SK-N-SH (cell line): Measurements from ENCODE around the gene SLC2A13. TPM values are rescaled to one million over a fixed set of nuclear protein-coding genes. Genes with fewer than 3 reads are reported as not detected.

Experiments used
- CTCF ChIA-PET: fragments of 300-600, 350-600 bp; formaldehyde crosslinking; extraction: SDS; loops from one replicate; lab custom pipeline; 2021; lab: Yijun Ruan, JAX
- POLR2A ChIA-PET: fragments of 350-600 bp; sonication (Branson Sonifier 250); formaldehyde crosslinking; extraction: SDS; loops from one replicate; lab custom pipeline; 2020; ENCODE audit warnings: antibody characterized with exemption, inconsistent platforms; lab: Yijun Ruan, JAX
- DNase-seq: peaks from one replicate; pipeline ENCODE4 v3.0.0; 2012
- H2AFZ ChIP-seq: fragments of 200-600 bp; sonication (generic); 2 replicates; pipeline ENCODE4 v1.8.1; 2016; ENCODE audit warnings: antibody characterized with exemption, mild to moderate bottlenecking, low read depth
- H3F3A ChIP-seq: fragments of 200-600 bp; sonication (generic); replicated peaks from 2 replicates; pipeline ENCODE3; 2016; ENCODE audit warnings: antibody characterized with exemption, mild to moderate bottlenecking; ENCODE audit not compliant: insufficient read depth
- H3K27ac ChIP-seq, 2 experiments: fragments of 200-500 bp in 1 of 2; fragments of 200-600 bp in 1 of 2; sonication (Bioruptor generic) in 1 of 2; sonication (generic), shearing (Covaris generic) in 1 of 2; 2 replicates each; pipeline versions ENCODE4 v1.5.1 to v1.6.1; 2014 to 2016; ENCODE audit warnings: low read depth in 2 of 2, inconsistent platforms in 1 of 2, low read length in 1 of 2, mild to moderate bottlenecking in 1 of 2, mixed read lengths in 1 of 2
- H3K27me3 ChIP-seq: fragments of 200-600 bp; sonication (generic), shearing (Covaris generic); 2 replicates; pipeline ENCODE4 v1.6.1; 2016; ENCODE audit warnings: mixed run types; ENCODE audit not compliant: insufficient read depth
- H3K36me3 ChIP-seq, 2 experiments: fragments of 200-500 bp in 1 of 2; fragments of 200-600 bp in 1 of 2; sonication (Bioruptor generic) in 1 of 2; sonication (generic) in 1 of 2; replicated peaks in 1 of 2; 2 replicates each; pipeline versions ENCODE3 to v1.5.1; 2014 to 2016; ENCODE audit warnings: low read length in 1 of 2, mild to moderate bottlenecking in 1 of 2; ENCODE audit not compliant: insufficient read depth in 2 of 2, control insufficient read depth in 1 of 2
- H3K4me1 ChIP-seq, 2 experiments: fragments of 200-500 bp in 1 of 2; fragments of 200-600 bp in 1 of 2; sonication (Bioruptor generic) in 1 of 2; sonication (generic), shearing (Covaris generic) in 1 of 2; 2 replicates each; pipeline versions ENCODE4 v1.5.1 to v1.6.1; 2014 to 2016; ENCODE audit warnings: low read depth in 1 of 2, low read length in 1 of 2, mixed run types in 1 of 2; ENCODE audit not compliant: insufficient read depth in 2 of 2, control insufficient read depth in 1 of 2
- H3K4me2 ChIP-seq: fragments of 200-600 bp; sonication (generic), shearing (Covaris generic); 2 replicates; pipeline ENCODE4 v1.6.1; 2017; ENCODE audit warnings: mixed run types
- H3K4me3 ChIP-seq, 2 experiments: fragments of 200-500 bp in 1 of 2; fragments of 200-600 bp in 1 of 2; sonication (Bioruptor generic) in 1 of 2; sonication (generic), shearing (Covaris generic) in 1 of 2; 2 replicates each; pipeline versions ENCODE4 v1.5.1 to v1.8.1; 2014 to 2016; ENCODE audit warnings: low read depth in 2 of 2, inconsistent platforms in 1 of 2, low read length in 1 of 2, mild to moderate bottlenecking in 1 of 2, mixed read lengths in 1 of 2, moderate library complexity in 1 of 2
- H3K79me2 ChIP-seq: fragments of 200-600 bp; sonication (generic); 2 replicates; pipeline ENCODE4 v1.8.1; 2017; ENCODE audit warnings: mild to moderate bottlenecking; ENCODE audit not compliant: insufficient read depth
- H3K9ac ChIP-seq: fragments of 200-600 bp; sonication (generic); 2 replicates; pipeline ENCODE4 v1.6.1; 2017; ENCODE audit warnings: mixed run types
- H3K9me2 ChIP-seq: fragments of 200-600 bp; sonication (generic); 2 replicates; pipeline ENCODE4 v1.6.1; 2017; ENCODE audit warnings: mixed run types
- H3K9me3 ChIP-seq: fragments of 200-600 bp; sonication (generic); 2 replicates; pipeline ENCODE4 v1.6.1; 2017; ENCODE audit warnings: mixed run types, mild to moderate bottlenecking, moderate library complexity
- H4K20me1 ChIP-seq: fragments of 200-600 bp; sonication (generic); 2 replicates; pipeline ENCODE4 v1.6.1; 2017; ENCODE audit warnings: mild to moderate bottlenecking, mixed run types; ENCODE audit not compliant: insufficient read depth
- CHD2 ChIP-seq: fragments of 150-350 bp; IDR thresholded peaks from 2 replicates; pipeline ENCODE4 v1.6.1; 2018; ENCODE audit warnings: low read length; ENCODE audit not compliant: partially characterized antibody
- CTCF ChIP-seq: fragments of 200-600 bp; sonication (generic); IDR thresholded peaks from 2 replicates; pipeline ENCODE4 v1.6.1; 2017; ENCODE audit warnings: antibody characterized with exemption, mild to moderate bottlenecking, moderate library complexity
- EZH2phosphoT487 ChIP-seq: fragments of 200-600 bp; sonication (generic); IDR thresholded peaks from 2 replicates; pipeline ENCODE4 v1.6.1; 2017; ENCODE audit warnings: low read depth, mixed run types, mild to moderate bottlenecking, antibody characterized with exemption, moderate library complexity, borderline replicate concordance
- FOSL2 ChIP-seq: IDR thresholded peaks from 2 replicates; pipeline ENCODE4 v1.4.0; 2012; ENCODE audit warnings: low read depth, mild to moderate bottlenecking, moderate library complexity, borderline replicate concordance
- FOXJ3 ChIP-seq: sonication (generic); formaldehyde crosslinking; IDR thresholded peaks from 2 replicates; pipeline ENCODE4 v1.5.1; 2020; ENCODE audit warnings: mild to moderate bottlenecking, missing genetic modification reagents
- FOXM1 ChIP-seq: IDR thresholded peaks from 2 replicates; pipeline ENCODE4 v1.4.0; 2012; ENCODE audit warnings: low read depth, mild to moderate bottlenecking
- GABPA ChIP-seq: IDR thresholded peaks from 2 replicates; pipeline ENCODE4 v1.4.0; 2012; ENCODE audit warnings: low read depth, mild to moderate bottlenecking
- GATA2 ChIP-seq: sonication (generic); formaldehyde crosslinking; IDR thresholded peaks from 2 replicates; pipeline ENCODE4 v1.5.0; 2020; ENCODE audit warnings: mild to moderate bottlenecking, missing genetic modification reagents
- JUND ChIP-seq: IDR thresholded peaks from 2 replicates; pipeline ENCODE4 v1.4.0; 2012
- MAX ChIP-seq: IDR thresholded peaks from 2 replicates; pipeline ENCODE4 v1.4.0; 2012; ENCODE audit warnings: low read depth
- MEF2A ChIP-seq: IDR thresholded peaks from 2 replicates; pipeline ENCODE4 v1.4.0; 2012; ENCODE audit warnings: low read depth, borderline replicate concordance
- NRF1 ChIP-seq: IDR thresholded peaks from 2 replicates; pipeline ENCODE4 v1.6.1; 2012; ENCODE audit warnings: low read depth, mild to moderate bottlenecking, low read length
- PBX3 ChIP-seq: IDR thresholded peaks from 2 replicates; pipeline ENCODE4; 2012
- RAD21 ChIP-seq: IDR thresholded peaks from 2 replicates; pipeline ENCODE4 v1.6.1; 2012; ENCODE audit warnings: mild to moderate bottlenecking, low read length
- RFX5 ChIP-seq: IDR thresholded peaks from 2 replicates; pipeline ENCODE4 v1.6.1; 2012; ENCODE audit warnings: mild to moderate bottlenecking, improper control_type of control experiment, low read length
- RXRA ChIP-seq: IDR thresholded peaks from 2 replicates; pipeline ENCODE4 v1.4.0; 2012; ENCODE audit warnings: low read depth, mild to moderate bottlenecking, borderline replicate concordance
- SMC3 ChIP-seq: IDR thresholded peaks from 2 replicates; pipeline ENCODE4 v1.6.1; 2012; ENCODE audit warnings: low read depth, low read length, improper control_type of control experiment
- USF2 ChIP-seq: fragments of 150-350 bp; IDR thresholded peaks from 2 replicates; pipeline ENCODE4 v1.6.1; 2017; ENCODE audit warnings: antibody characterized with exemption, low read length, low read depth, borderline replicate concordance
- YY1 ChIP-seq: IDR thresholded peaks from 2 replicates; pipeline ENCODE4 v1.4.0; 2012; ENCODE audit warnings: low read depth, mild to moderate bottlenecking
- whole genome bisulfite sequencing: methylation state at CpG from one replicate; pipeline ENCODE4 v1.1.6; 2017; ENCODE audit warnings: low lambda C conversion rate; 5-methylcytosine and 5-hydroxymethylcytosine counted together
- polyA plus RNA-seq, 3 experiments: library from polyadenylated mRNA; depleted of rRNA; stranded (reverse); fragments of >200 nt; gene quantifications; 2 replicates each; pipeline ENCODE4 v1.2.3, GENCODE V29; 2012
- TF ChIP-seq, protein P1 (sequence below): IDR thresholded peaks from 2 replicates; pipeline ENCODE4 v1.4.0; 2012; ENCODE audit warnings: low read depth, borderline replicate concordance

Gene SLC2A13
- polyA plus RNA-seq, 1 of the 3 experiments (the other 2 are of a cell fraction), result 0.21 TPM

DNA sequence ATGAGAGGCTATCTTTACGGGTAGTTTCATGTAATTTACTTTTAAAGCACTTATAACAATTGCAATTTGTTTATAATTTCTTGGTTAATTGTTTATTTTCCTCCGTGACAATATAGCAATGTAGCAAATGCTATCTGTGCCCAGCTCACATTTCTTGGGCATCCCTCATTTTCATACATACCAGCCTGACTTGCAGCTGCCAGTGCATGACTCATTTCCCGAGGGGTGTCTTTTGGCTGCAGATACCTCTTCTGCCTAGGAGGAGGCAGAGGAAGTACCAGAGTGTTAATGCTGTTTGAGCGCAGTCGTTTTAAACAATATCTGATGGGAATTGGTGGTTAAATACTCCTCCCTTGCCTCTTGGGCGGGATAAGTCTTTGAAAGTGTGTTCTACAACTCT is 382.1 kb downstream of the SLC2A13 start:
- Histone ChIP-seq H3K4me1 (no peaks in the 10 kb centered on the region), H3K9me3 (no peaks in the 10 kb centered on the region), H3K27me3 (no peaks in the 10 kb centered on the region), H3K9ac (no peak overlapping the region), H3K36me3 (no peaks in the 10 kb centered on the region), H3K4me3 (no peak overlapping the region), H3K4me2 (no peak overlapping the region), H3K9me2 (no peaks in the 10 kb centered on the region), H3F3A (no peaks in the 10 kb centered on the region), H4K20me1 (no peaks in the 10 kb centered on the region), H2AFZ (no peak overlapping the region), H3K27ac (no peak overlapping the region), H3K79me2 (no peaks in the 10 kb centered on the region)
- ChIA-PET POLR2A (no interaction called here), CTCF (no interaction called here)
- no peak for TF ChIP-seq RXRA
- TF ChIP-seq FOSL2, result peak; percentile 7; the same call in 1 of the 2 replicates
- no peak for DNase-seq
- WGBS, result 26% methylated on average over 6 of the region's 6 CpGs

DNA sequence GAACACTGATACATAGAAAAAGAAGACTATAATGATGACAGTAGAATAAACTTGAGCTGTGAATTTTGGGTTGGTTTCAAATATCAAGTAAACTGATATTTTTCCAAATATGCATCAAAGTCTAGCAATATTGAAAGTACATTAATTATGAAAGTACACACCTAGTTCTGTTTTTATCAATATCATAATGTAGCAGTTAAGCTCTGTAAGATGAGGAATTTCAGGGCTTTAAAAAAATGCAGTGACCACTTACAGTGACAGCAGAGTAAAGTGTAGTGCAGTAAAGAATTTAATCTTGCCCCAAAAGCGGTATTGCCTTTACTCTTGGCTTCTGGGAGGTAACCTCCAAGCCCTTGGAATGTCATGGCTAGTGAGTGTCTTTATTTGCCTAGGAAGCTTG is 383.4 kb downstream of the SLC2A13 start:
- Histone ChIP-seq H3K9ac (no peak overlapping the region), H3K9me3 (no peaks in the 10 kb centered on the region)
- POLR2A ChIA-PET, result no interaction called here
- TF ChIP-seq RFX5 (no peak), YY1 (no peak), JUND (no peak), RAD21 (no peak), SMC3 (no peak), CHD2 (no peak), MAX (no peak), GABPA (no peak), FOXM1 (no peak), USF2 (no peak), NRF1 (no peak), CTCF (no peak), FOXJ3 (CRISPR knock-in tag) (no peak), PBX3 (no peak), GATA2 (CRISPR knock-in tag) (no peak), EZH2phosphoT487 (no peak), FOSL2 (no peak), MEF2A (no peak)
- TF ChIP-seq, protein P1, sequence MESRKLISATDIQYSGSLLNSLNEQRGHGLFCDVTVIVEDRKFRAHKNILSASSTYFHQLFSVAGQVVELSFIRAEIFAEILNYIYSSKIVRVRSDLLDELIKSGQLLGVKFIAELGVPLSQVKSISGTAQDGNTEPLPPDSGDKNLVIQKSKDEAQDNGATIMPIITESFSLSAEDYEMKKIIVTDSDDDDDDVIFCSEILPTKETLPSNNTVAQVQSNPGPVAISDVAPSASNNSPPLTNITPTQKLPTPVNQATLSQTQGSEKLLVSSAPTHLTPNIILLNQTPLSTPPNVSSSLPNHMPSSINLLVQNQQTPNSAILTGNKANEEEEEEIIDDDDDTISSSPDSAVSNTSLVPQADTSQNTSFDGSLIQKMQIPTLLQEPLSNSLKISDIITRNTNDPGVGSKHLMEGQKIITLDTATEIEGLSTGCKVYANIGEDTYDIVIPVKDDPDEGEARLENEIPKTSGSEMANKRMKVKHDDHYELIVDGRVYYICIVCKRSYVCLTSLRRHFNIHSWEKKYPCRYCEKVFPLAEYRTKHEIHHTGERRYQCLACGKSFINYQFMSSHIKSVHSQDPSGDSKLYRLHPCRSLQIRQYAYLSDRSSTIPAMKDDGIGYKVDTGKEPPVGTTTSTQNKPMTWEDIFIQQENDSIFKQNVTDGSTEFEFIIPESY, result no peak
- TF ChIP-seq, all 33 proteins: peak for 0
- DNase-seq, result no peak
- no peaks in the 10 kb centered on the region for H3K4me1 ChIP-seq
- H2AFZ ChIP-seq, result no peak overlapping the region
- no peak overlapping the region for H3K4me2 ChIP-seq
- WGBS, result 39% methylated on average over 1 of the region's 1 CpG
- H3K36me3 ChIP-seq, result no peaks in the 10 kb centered on the region
- H3K27ac ChIP-seq, result no peak overlapping the region
- H4K20me1 ChIP-seq, result no peaks in the 10 kb centered on the region
- H3K9me2 ChIP-seq, result no peaks in the 10 kb centered on the region
- no peaks in the 10 kb centered on the region for H3F3A ChIP-seq
- H3K79me2 ChIP-seq, result no peaks in the 10 kb centered on the region
- no peaks in the 10 kb centered on the region for H3K27me3 ChIP-seq
- H3K4me3 ChIP-seq, result no peak overlapping the region
- CTCF ChIA-PET, result interaction anchor here (0.7 to 1.2 kb wide), 2 partner anchors 47 to 268 kb away, joined by 3 to 4 read pairs; no protein-coding TSS in a partner anchor
